Dermis microvascular lymphatic vessel endothelial cell (primary cell): Measurements from ENCODE around the gene PLCL2. TPM values are rescaled to one million over a fixed set of nuclear protein-coding genes. Genes with fewer than 3 reads are reported as not detected.

Experiments
- DNase-seq, 2 donors: peaks; one replicate each; pipeline versions ENCODE4 v3.0.0 to v3.0.0-alpha.2; 2010; ENCODE audit warnings: low read depth in 2 of 2
- total RNA-seq: library from RNA; depleted of rRNA; stranded (reverse); fragments of >200 nt; gene quantifications from 2 replicates; pipeline ENCODE4 v1.2.1, GENCODE V29; 2014

PLCL2 gene
- total RNA-seq, 1 donor from 2014 or later: 10.7 TPM

DNA sequence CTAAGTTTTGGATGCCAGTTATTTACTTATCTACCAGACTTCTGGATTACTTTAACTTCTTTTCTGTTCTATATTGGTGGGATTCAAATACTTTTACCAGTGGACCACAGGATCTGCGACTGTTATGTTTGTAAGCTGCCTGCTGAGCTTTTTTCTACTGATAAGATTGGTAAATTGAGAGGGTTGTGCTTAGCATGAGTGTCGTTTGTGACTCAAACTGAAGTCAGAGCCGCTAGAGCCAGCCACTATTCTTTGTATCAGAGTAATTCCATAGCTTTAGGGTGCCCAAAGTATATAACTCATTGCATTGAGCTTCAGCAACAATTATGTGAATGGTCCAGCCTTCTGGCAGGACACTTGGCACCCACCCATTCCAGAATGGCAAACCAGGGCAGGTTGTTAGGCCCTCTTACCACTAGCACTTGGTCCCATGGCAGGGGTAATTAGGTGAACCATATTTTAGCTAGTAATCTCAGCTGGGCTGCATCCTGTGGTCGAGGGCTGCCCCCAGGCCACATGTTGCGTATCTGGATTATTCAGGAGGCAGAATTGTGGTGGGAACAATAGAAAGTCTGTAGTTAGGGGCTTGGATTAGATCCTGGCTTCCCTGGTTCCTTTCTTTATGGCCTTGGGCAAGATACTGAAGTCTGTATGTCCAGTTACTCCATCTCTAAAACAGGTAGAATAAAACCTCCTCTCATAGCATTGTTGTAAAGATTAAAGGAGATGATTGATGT lies 6.0 kb downstream of the PLCL2 start:
- DNase-seq: no peak

- no peak for DNase-seq
Measured at GRCh38 chr3:16893618-16894200, 9.0 kb downstream of the PLCL2 start.

DNA sequence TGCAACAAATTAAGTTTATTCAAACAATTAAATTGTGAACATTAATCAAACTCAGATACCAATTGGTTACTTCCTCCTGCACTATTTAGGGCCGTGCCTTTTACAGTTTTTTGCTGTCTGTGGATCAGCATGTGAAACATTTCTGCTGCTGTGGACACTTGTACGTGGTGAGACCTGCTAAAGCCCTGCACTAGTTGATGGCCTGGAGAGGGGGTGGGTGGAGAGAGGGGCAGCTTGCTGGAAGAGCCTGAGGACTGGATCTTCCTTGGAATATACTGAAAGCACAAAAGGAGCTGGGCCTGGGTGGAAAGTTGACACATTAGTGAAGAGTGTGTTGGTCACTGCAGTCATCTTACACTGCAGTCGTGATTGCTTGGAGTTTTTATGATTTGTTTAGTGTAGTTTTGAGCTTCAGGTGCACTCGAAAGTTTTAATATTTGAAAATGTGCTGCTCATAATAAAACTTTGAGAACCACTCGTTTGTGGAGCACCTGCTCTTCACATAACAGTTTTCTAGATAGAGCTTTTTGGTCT lies 11.4 kb downstream of the PLCL2 start:
- no peak for DNase-seq

DNA sequence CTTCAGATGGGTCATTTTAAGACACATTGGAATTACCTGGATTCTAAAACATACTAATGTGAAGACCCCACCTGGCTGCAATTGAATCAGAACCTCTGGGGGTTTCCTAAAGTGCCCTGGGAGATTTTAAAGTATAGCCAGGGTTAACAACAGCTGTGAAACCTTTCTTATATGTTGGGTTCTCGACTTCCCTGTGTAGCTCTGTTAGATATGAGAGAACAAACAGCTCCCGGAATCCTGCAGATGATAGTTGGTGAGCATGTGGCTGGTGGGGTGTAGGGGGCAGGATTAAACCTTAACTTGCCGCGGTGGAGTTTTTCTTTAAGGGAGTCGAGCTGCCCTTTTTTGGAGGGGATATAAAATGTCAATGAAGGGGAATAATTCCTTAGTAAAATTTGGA lies 12.1 kb downstream of the PLCL2 start:
- DNase-seq: no peak

GRCh38 chr3:16897254-16897926 lies 12.6 kb downstream of the PLCL2 start:
- DNase-seq: no peak

GRCh38 chr3:16898595-16899395 lies 14.0 kb downstream of the PLCL2 start:
- DNase-seq: no peak

- DNase-seq: no peak
Measured at GRCh38 chr3:16899919-16900318, 15.2 kb downstream of the PLCL2 start.

- no peak for DNase-seq
Measured at GRCh38 chr3:16900779-16901440, 16.2 kb downstream of the PLCL2 start.

- no peak for DNase-seq
Measured at GRCh38 chr3:16904423-16905417, 20.0 kb downstream of the PLCL2 start.

GRCh38 chr3:16905704-16906103 lies 20.9 kb downstream of the PLCL2 start:
- DNase-seq: no peak

DNA sequence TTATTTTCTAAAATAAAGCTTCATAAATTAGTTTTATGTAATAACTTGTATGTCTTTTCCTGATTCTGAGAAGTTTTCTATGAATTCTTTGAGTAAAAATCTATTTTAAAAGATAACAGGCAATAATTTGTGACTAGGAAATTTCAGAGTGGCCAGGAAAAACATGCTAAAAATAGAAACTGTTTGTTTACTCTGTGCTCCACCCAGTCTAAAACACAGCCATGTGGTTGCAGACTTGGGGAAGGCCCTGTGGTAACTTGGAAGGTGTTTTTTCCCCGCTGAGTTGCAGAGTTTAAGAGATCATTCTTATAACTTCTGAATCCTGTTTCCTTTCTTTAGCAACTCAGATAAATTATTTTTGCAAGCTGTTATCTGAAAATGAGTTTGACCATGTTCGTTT lies 21.9 kb downstream of the PLCL2 start:
- peak in 1 of 2 donors; percentile 63 for DNase-seq

GRCh38 chr3:16907243-16907642 lies 22.5 kb downstream of the PLCL2 start:
- peak in 1 of 2 donors; percentile 35 for DNase-seq

DNA sequence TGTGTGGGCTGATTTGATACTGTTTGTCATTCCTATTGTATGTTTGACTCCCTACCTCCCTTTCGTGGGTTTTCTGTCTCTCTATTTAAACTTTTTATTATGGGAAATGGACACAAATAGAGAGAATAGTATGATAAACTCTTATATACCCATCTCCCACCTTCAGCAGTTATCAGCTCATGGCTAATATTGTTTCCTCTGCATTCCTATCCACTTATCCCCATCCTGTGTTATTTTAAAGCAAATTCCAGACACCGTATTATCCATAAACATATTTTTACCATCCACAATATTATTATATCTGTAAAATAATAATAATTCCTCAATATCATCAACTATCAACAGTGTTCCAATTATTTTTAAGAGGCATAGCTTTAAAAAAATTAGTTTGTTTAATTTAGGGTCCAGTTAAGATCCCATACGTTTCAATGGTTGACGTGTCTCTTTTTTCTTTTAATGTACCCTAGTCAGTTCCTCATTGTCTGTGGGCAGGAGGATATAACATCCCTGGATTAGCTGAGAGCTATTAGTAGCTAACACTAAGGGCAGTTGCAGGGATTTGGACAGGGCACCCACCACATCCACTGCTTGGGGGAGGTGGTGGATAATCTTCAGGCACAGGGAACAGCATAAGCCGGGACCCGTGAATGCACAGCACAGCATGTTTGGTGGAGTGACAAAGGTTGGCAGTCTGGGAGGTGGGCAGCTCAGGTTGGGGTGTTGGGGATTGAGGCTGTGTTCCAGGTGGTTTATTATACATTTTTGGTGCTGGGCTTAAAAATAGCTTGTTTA lies 23.5 kb downstream of the PLCL2 start:
- peak in 1 of 2 donors; percentile 59 for DNase-seq

GRCh38 chr3:16908896-16909295 lies 24.1 kb downstream of the PLCL2 start:
- no peak for DNase-seq

- no peak for DNase-seq
Measured at GRCh38 chr3:16909802-16910201, 25.0 kb downstream of the PLCL2 start.

DNA sequence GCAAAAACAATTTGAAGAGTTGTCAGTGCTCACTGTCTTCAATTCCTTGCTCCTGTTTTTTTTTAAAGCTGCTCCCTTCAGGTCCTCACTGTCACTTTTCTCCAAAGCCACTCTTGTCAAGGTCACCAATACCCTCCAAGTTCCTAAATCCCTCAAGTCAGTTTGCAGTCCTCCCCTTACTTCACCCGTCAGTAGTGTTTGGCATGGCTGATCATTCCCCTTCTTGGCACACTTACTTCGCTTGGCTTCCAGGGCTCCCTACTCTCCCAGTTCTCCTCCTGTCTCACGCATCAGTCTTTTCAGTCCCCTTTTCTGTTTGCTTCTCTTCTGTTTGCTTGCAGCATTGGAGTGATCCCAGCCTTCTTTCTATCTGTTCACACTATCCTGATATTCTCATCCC lies 25.5 kb downstream of the PLCL2 start:
- no peak for DNase-seq

DNA sequence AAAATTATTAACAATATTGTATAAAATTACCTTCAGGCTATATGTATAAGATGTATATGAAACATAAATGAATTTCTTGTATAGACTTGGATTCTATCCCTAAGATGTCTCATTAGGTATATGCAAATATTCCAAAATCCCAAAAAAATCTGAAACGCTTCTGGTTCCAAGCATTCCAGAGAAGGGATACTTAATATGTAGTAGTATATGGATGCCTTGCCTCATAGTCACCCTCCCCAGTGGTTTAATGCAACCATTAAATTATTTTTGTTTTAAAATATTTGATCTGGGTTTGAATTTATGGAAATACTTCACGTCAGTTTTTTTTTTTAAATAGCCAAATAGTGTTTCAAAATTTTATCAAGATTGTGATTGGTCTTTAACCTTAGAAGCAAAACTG lies 27.2 kb downstream of the PLCL2 start:
- no peak for DNase-seq

GRCh38 chr3:16912400-16913263 lies 27.9 kb downstream of the PLCL2 start:
- DNase-seq: no peak
